Gastrocnemius medialis (tissue), 4 donors: Measurements from ENCODE around the gene CMTM2.

Experiments used
- POLR2A ChIP-seq, 2 donors: fragments of 450-650 bp; IDR thresholded peaks; one replicate each; pipeline ENCODE4 v1.6.1; 2017; ENCODE audit warnings: antibody characterized with exemption in 2 of 2, mild to moderate bottlenecking in 2 of 2, moderate library complexity in 2 of 2
- TF ChIP-seq, protein P1 (sequence below), 5 experiments: fragments of 450-650 bp in 3 of 5; fragments of 200-600 bp in 2 of 5; sonication (generic) in 2 of 5; IDR thresholded peaks in 4 of 5; conservative IDR thresholded peaks in 1 of 5; 1 replicate in 4 of 5; 2 replicates in 1 of 5; pipeline ENCODE4 v1.5.1; 2016 to 2019; ENCODE audit warnings: antibody characterized with exemption in 5 of 5, mild to moderate bottlenecking in 3 of 5, moderate library complexity in 3 of 5

- TF ChIP-seq, protein P1, sequence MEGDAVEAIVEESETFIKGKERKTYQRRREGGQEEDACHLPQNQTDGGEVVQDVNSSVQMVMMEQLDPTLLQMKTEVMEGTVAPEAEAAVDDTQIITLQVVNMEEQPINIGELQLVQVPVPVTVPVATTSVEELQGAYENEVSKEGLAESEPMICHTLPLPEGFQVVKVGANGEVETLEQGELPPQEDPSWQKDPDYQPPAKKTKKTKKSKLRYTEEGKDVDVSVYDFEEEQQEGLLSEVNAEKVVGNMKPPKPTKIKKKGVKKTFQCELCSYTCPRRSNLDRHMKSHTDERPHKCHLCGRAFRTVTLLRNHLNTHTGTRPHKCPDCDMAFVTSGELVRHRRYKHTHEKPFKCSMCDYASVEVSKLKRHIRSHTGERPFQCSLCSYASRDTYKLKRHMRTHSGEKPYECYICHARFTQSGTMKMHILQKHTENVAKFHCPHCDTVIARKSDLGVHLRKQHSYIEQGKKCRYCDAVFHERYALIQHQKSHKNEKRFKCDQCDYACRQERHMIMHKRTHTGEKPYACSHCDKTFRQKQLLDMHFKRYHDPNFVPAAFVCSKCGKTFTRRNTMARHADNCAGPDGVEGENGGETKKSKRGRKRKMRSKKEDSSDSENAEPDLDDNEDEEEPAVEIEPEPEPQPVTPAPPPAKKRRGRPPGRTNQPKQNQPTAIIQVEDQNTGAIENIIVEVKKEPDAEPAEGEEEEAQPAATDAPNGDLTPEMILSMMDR (IDR thresholded peaks at IDR 0.05 in 4 of 5, conservative IDR thresholded peaks at IDR 0.05 in 1 of 5), result no peak
- TF ChIP-seq POLR2A (IDR thresholded peaks at IDR 0.05), result no peak
Observed at GRCh38 chr16:66569827-66570405, 9.3 kb upstream of the CMTM2 start.
